ENCODE results near the gene RBMS3.

GRCh38 chr3:29493109-29493508 lies 212.2 kb downstream of the RBMS3 start:
- TF ChIP-seq CTCF (conservative IDR thresholded peaks at IDR 0.05; ENCODE audit: low read length) (no peak), EZH2phosphoT487 (IDR thresholded peaks at IDR 0.05; ENCODE audit: borderline replicate concordance, low read depth, low read length) (no peak)

All from OCI-LY7 (cell line).